ENCODE results near the gene RAI14.

RAI14 gene

DNA sequence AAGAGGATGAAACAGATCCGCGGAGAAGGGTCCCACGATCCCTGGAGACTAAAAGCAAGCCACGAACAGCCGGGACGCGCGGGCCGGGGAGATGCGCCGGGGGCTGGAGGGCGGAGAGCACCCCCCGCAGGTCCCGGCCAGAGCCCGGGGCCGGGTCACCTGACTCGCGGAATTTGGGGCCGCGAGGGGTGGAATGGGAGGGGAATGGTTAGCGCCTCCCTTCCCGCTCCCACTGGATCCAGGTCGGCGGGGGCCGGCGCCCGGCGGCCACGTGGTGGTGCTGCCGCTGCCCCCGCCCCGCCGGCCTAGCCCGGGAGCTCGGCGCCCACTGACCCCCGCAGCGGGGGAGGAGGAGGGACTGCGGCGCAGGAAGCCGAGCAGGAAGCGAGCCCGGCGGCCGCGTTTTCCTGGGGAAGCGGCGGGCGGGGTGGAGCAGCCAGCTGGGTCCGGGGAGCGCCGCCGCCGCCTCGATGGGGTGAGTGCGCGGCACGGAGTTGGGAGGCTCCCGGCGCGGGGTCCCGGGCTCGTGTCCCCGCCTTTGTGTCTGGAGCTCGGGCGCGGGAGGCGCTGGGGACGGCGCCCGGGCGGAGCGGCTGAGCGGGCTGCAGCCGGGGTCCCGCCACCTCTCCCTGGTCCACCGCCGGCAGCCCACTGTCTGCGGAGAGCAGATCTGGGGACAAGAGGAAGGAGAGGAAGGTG, at the start of gene RAI14:
RAI14 (plus strand) TSS at position 328 of the 699 bp plus-strand sequence. CDS start 30,592 bp downstream, outside the sequence.
- DNase-seq (ENCODE audit: low read depth in 2 of 2) = peak in 1 of 2 donors; percentile 23

DNA sequence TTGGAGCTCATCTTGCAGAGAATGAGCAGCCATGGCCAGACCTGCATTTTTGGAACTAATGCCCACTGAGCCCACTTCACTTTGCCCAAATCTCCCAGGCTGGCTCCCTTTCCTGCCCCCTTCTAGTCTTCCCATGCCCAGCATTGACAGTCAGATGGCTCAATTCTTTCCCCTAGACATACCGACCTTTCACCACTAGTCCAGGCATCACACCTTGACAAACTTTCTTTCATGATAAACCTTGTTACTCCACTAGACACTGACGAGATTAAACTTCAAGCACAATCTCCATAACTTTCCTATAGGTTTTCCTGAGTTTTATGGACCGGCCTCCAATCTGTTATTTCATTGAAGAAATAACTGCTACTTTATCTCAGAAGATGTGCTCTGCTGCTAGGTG, 47.8 kb upstream of the RAI14 start:
- no peak for DNase-seq (ENCODE audit: low read depth in 2 of 2)

GRCh38 chr5:34608859-34609648, 47.1 kb upstream of the RAI14 start:
- no peak for DNase-seq (ENCODE audit: low read depth in 2 of 2)

DNA sequence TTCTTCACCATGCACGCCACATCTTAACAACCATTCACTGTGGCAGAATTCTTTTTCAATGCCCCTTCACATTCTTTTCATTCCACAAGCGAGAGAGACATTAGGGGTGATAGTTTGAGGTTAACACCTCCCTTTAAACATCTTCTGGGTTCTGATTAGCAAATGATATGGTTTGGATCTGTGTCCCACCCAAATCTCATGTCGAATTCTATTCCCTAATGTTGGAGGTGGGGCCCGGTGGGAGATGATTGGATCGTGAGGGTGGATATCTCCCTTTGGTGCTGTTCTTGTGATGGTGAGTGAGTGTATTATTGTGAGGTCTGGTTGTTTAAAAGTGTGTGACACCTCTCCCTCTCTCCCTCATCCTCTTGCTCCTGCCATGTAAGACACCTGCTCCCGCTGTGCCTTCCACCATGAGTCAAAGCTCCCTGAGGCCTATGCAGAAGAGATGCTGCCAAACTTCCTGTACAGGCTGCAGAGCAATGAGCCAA, 46.1 kb upstream of the RAI14 start:
- DNase-seq (ENCODE audit: low read depth in 2 of 2) = no peak

DNA sequence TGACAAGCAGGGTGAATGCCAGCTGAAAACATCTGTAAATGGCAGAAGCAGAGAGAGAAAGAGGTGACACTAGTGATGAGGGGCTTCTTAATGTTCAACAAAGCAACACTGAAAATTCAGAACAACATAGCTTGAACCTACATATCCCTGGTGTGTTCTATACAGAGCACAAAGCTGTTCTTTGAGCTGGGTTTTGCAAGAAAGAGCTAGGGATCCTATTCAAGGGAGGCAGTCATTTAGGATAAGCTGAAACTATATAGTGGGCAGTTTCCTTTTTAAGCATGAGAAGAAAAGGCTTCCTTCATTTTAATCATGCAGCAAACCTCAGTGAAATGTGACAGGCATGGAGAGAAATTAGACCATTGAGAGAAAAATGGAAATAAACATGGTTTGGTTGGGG, 45.6 kb upstream of the RAI14 start:
- DNase-seq (ENCODE audit: low read depth in 2 of 2) = no peak

DNA sequence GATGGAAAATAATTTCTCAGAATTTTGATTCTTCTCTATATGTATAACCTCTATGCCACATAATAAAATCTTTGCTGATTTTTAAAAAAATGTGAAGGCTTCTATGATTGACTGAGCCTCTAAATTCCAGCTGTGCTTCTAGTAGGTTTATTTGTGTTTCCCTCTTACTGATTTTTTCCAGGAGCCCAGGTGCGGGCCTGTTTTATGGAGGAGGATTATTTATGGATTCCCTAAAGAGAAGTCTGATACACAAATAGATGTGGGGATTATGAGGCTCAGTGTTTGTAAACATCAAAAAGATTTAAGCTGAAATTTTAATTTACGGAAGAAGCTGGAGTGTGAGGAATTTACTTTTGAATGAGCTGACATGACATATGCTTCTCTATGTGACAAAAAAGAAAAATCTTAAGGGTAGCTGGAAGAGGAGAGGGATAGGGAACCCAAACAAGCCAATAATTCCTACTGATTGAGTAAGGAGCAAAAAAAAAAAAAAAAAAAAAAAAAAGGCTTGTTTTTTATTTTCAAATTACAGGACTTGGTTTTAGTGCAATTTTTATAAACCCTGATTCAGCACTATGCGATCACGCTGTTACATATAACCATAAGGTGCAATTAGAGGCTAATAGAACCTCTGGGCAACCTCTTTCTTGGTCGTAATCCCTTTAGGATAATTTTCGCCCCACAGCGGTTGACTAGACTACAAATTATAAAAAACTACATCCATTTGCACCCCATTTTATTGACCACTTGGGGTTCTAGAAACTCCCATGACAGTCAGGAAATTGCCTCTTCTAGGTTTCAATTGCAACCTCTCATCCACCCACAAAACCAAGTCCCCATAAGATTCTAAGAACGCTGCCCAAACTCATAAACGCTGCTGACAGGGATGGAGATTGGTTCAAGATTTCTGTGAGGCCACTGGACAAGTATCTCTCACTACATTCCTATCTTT, 44.4 kb upstream of the RAI14 start:
- DNase-seq (ENCODE audit: low read depth in 2 of 2) = no peak

GRCh38 chr5:34616651-34617050, 39.5 kb upstream of the RAI14 start:
- no peak for DNase-seq (ENCODE audit: low read depth in 2 of 2)

GRCh38 chr5:34618371-34619065, 37.6 kb upstream of the RAI14 start:
- DNase-seq (ENCODE audit: low read depth in 2 of 2) = no peak

- DNase-seq (ENCODE audit: low read depth in 2 of 2) = no peak
Observed at GRCh38 chr5:34620185-34620584, 35.9 kb upstream of the RAI14 start.

DNA sequence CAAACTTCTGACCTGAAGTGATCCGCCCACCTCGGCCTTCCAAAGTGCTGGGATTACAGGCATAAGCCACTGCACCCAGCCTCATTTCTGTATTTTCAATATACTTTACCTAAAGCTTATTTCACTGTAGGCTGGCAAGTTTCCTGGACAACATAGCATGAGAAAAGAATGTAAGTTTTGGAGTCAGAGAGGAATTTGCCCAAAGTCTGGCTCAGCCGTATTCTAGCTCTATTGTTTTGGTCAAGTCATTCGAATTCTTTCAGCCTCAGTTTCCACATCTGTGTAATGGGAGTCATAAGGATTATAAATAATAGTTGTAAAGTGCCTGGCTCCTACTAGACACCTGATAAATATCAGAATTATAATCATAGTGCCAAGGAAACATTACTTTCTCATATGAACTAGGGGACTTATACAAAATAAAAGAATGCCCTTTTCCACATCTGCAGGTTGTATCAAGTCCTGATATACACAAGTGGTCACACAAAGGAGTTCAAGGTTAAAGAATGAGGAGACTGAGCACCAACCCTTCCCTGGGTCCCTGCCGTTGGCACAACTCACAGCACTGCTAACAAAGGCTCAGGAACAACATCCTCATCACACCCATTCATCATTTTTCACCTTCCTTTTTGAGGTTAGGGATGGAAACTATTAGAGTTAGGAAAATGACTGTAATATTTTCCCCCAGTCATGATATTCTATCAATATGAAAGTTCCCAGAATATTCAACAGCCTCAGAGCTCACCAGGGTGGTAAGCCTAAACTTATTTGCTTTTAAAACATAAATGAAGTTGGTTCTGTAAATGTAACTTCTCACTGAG, 34.6 kb upstream of the RAI14 start:
- no peak for DNase-seq (ENCODE audit: low read depth in 2 of 2)

DNA sequence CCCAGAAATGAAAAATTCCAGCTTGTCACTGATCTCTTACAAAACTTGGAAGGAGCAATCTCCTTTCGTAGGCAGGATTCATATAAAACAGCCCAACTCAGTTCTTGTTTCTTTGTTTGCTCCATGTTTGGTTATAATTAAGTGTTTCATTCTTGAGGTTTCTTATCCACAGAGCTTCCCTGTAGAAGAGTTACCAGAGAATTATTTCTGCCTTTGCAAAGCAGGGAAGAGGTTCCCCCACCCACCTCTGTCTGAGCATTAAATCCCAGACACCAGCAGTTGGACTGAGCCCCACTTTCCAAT, 34.1 kb upstream of the RAI14 start:
- no peak for DNase-seq (ENCODE audit: low read depth in 2 of 2)

- DNase-seq (ENCODE audit: low read depth in 2 of 2) = no peak
Observed at GRCh38 chr5:34624691-34625090, 31.4 kb upstream of the RAI14 start.

DNA sequence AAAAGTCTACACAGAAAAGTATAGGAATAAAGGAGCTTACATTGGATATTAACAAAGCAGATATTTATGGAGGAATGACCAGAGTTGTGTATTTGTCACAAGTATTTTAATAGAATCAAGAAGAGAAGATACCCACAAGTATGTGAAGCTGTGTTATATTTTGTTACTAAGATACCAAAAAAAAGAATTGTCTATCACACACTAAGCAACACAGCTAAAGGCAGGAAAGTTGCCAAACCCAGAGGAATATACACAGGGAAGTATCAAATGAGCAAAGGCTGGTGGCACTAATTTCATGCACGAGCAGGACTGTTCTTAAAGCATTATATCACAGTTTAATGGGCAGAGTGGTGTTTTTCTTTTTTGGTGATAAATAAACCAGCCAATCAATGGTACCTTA, 30.9 kb upstream of the RAI14 start:
- DNase-seq (ENCODE audit: low read depth in 2 of 2) = no peak

GRCh38 chr5:34626036-34626435, 30.1 kb upstream of the RAI14 start:
- no peak for DNase-seq (ENCODE audit: low read depth in 2 of 2)

DNA sequence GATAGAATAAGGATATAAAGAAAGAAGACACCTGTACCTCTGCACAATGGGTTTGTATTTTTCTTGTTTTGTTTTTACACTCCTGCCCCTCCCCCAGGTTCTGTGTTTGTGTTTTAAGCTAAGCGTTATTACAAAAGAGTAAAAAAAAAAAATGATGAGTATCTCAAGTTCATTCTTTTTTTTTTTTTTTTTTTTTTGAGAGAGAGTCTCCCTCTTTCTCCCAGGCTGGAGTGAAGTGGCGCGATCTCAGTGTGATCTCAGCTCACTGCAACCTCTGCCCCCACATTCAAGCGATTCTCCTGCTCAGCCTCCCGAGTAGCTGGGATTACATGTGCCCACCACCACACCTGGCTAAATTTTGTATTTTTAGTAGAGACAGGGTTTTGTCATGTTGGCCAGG, 29.4 kb upstream of the RAI14 start:
- no peak for DNase-seq (ENCODE audit: low read depth in 2 of 2)

GRCh38 chr5:34627794-34628193, 28.3 kb upstream of the RAI14 start:
- no peak for DNase-seq (ENCODE audit: low read depth in 2 of 2)

DNA sequence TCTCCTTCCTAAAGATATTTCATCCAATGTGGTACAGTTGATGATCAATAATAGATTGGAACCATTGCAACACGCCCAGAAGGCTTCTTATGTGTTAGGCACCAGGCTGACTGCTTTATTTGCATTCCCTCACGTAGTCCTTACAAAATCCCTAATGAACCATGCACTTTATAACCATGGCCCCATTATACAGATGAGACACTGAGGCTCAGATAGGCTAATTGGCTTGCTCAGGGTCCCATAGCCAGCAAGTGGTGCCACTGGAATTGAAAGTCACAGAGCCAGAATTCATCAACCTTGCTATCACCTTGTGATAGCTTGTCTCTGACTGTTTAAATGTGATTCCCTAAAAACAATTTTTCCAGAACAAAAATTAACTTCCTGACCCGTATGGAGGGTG, 27.8 kb upstream of the RAI14 start:
- DNase-seq (ENCODE audit: low read depth in 2 of 2) = no peak

DNA sequence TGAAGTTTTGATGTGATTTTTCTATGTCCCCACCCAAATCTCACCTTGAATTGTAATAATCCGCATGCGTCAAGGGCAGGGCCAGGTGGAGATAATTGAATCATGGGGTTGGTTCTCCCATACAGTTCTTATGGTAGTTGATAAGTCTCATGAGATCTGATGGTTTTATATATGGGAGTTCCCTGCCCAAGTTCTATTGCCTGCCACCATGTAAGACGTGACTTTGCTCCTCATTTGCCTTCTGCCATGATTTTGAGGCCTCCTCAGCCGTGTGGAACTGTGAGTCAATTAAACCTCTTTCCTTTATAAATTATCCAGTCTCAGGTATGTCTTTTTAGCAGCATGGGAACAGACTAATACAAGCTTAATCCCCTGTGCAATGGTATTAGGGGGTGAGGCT, 25.5 kb upstream of the RAI14 start:
- DNase-seq (ENCODE audit: low read depth in 2 of 2) = no peak

DNA sequence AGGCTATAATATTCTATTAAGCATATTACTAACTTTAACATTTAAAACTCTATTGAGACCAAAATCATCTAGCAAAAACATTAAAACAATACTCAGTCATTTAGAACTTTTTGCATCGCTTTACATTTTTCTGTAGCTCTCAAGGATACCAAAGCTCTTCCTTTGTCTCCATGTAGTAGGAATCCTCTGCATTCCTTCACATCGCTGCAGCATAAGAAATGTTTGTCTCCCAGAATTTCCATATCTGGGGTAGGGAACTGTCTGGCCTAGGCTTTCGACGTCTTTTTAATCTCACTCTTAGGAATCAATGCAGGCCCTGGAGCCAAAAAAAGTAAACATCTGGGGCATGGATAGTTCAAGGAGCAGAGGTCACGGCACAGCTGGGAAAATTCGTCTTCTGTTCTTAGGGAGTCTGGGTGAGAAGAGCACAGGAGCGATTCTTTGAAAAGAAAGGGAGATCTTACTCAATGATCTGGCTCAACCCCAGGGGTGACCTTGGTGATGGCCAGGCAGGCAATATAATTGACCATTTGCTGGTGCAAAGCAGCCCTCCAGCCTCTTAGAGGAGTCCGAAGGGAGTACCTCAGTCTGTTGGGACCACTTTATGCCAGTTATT, 23.2 kb upstream of the RAI14 start:
- no peak for DNase-seq (ENCODE audit: low read depth in 2 of 2)
